Activated CD8-positive, alpha-beta T cell treated with anti-CD3 and anti-CD28 coated beads, Interleukin-2, amount 10 ng/mL, durations not matched to agents 7 days and 5 days (primary cell): ENCODE results near the gene HOXA7. TPM values are rescaled to one million over a fixed set of nuclear protein-coding genes. Genes with fewer than 3 reads are reported as not detected.

Experiments
- ATAC-seq: fragments of 150-1000 bp; cut with Tn5 transposase; one replicate; pipeline ENCODE4 v1.10.0; 2021; ENCODE audit warnings: moderate library complexity
- CTCF ChIA-PET: fragments of 350-600 bp; sonication (Branson Sonifier 250); formaldehyde crosslinking; loops from one replicate; lab custom pipeline; 2021; ENCODE audit warnings: antibody characterized with exemption; lab: Charles Lee
- POLR2A ChIA-PET: fragments of 350-600 bp; sonication (Branson Sonifier 250); formaldehyde crosslinking; loops from one replicate; lab custom pipeline; 2021; ENCODE audit warnings: antibody characterized with exemption; lab: Charles Lee
- DNase-seq: peaks from one replicate; pipeline ENCODE4 v3.0.0-alpha.2; 2020
- H3K27ac Mint-ChIP-seq: one replicate; pipeline ENCODE4 v1.8.0; 2021; ENCODE audit warnings: mild to moderate bottlenecking, mixed read lengths
- H3K27me3 Mint-ChIP-seq: one replicate; pipeline ENCODE4 v1.8.0; 2021; ENCODE audit warnings: low read depth, mixed read lengths
- H3K36me3 Mint-ChIP-seq: one replicate; pipeline ENCODE4 v1.8.0; 2021; ENCODE audit warnings: low read depth, mixed read lengths
- H3K4me1 Mint-ChIP-seq: one replicate; pipeline ENCODE4 v1.8.0; 2021; ENCODE audit warnings: low read depth, mixed read lengths
- H3K4me3 Mint-ChIP-seq: one replicate; pipeline ENCODE4 v1.8.0; 2021; ENCODE audit warnings: mild to moderate bottlenecking, mixed read lengths
- H3K9me3 Mint-ChIP-seq: one replicate; pipeline ENCODE4 v1.8.0; 2022; ENCODE audit warnings: mixed read lengths; ENCODE audit not compliant: insufficient read depth
- total RNA-seq, 2 experiments: library from RNA; stranded (reverse); gene quantifications; one replicate each; pipeline ENCODE4 v1.2.3, GENCODE V29; 2021

Gene HOXA7
- total RNA-seq, 2 experiments from 2014 or later = not detected

DNA sequence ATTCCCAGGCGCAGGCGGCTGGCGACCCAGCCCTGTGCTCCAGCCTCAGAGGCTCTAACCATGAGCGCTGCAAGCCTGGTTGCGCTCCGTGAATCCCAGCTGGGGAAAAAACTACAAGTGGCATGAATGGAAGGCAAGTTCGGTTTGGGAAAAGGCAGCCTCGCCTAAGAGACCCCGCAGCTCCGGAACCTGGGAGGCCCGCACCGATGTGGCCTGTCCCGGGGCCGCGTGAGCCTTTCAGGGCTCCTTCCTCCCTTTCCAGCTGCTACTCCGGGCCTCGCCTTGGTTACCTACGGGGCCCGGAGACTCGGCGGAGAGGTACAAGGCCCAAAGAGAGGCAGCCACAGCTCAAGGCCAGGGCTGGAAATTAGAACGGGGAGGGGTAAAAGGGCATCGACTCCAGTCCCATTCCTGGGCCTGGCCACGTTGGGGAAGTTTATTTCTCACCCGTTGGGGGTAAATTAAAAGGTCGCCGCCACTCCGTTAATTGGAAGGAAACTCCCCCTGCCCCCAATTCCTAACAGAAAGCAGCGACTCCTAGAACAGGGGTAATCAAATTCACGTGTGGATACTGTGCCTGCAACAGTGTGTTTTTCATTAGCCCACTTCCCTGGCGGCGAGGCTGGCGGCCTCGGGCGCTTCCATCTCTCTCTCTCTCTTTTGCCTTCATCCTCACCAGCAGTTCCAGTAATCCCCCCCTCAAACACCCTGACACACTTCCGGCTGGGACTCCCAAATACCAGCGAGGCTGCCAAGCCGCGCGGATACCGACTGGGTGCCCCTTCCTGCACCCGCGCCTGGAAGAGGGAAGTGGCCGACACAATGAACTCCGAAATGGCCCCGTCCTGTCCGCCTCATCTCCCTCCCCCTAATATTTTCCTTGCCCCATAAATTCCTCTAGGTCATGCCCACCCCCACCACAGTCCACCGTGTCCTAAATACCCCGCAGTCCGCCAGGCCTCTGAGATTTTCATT, 10.3 kb upstream of the HOXA7 start:
- Mint-ChIP-seq H3K4me1 (peaks cover 10% of the 10 kb centered on the region), H3K4me3 (peak overlapping the region; percentile 51), H3K27ac (peak overlapping the region; percentile 69), H3K27me3 (peaks cover 81% of the 10 kb centered on the region), H3K36me3 (peaks cover 9% of the 10 kb centered on the region), H3K9me3 (no peaks in the 10 kb centered on the region)
- ChIA-PET POLR2A (no interaction called here), CTCF (interaction anchor here (0.9 to 1.7 kb wide), 4 partner anchors 13 to 29 kb away, joined by 3 to 6 read pairs (median 3); no protein-coding TSS in a partner anchor)
- DNase-seq = no peak
- no peak for ATAC-seq

DNA sequence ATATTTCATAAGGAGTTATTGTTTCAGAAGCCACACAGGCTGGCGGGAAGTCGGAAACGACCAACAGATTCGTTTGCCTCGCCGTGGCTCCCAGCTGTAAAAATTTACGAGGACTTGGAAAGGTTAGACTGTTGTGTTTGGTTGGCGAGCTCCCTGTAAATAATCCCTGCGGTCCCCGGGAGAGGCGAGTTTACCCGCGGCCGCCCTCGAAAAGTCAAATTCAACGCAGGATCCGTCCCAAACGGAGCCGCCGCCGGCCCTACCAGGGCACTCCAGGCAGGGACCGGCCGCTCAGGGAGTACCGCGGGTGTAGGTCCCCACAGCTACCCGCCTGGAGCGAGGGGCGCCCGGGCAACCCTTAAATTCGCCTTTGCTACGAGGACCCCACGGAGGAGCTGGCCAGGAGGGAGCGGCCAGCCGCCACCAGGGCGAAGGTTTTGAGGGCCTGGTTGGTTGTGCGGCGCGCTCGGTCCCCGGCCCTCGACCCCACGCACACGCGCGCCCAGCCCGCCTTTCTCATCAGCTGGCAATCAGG, 9.6 kb upstream of the HOXA7 start:
- Mint-ChIP-seq H3K27ac (no peak overlapping the region), H3K4me1 (peaks cover 9% of the 10 kb centered on the region), H3K27me3 (peaks cover 75% of the 10 kb centered on the region), H3K36me3 (peaks cover 8% of the 10 kb centered on the region), H3K9me3 (no peaks in the 10 kb centered on the region), H3K4me3 (peak overlapping the region; percentile 51)
- POLR2A ChIA-PET = no interaction called here
- DNase-seq = no peak
- ATAC-seq = no peak
- CTCF ChIA-PET = interaction anchor here (0.9 to 1.1 kb wide), 3 partner anchors 14 to 30 kb away, joined by 3 read pairs; no protein-coding TSS in a partner anchor

DNA sequence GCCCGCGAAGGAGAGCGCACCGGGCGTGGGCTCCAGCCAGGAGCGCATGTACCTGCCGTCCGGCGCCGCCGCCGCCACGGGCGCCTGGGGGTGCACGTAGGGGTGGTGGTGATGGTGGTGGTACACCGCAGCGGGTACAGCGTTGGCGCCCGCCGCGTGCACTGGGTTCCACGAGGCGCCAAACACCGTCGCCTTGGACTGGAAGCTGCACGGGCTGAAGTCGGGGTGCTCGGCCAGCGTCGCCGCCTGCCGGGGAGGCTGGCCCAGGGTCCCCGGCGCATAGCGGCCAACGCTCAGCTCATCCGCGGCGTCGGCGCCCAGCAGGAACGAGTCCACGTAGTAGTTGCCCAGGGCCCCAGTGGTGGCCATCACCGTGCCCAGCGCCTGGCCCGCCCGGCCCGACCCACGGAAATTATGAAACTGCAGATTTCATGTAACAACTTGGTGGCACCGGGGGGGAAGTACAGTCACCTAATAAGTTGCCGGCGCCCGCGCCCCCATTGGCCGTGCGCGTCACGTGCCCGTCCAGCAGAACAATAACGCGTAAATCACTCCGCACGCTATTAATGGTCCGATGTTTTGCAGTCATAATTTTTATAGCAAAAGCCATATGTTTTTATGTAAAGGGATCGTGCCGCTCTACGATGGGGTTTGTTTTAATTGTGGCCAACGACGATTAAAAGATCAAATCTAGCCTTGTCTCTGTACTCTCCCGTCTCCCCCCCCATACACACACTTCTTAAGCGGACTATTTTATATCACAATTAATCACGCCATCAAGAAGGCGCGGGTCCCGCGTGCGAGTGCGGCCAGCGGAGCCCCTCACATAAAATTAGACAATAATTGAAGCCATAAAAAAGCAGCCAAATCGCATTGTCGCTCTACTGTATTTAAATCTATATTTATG, 8.9 kb upstream of the HOXA7 start, which contains the start of gene HOXA9:
HOXA9 (minus strand) TSS at position 449 of the 907 bp plus-strand sequence; CDS start at position 369, 80 bp downstream.
- Mint-ChIP-seq H3K36me3 (peaks cover 8% of the 10 kb centered on the region), H3K27ac (peak within 1 kb of the TSS; percentile 84), H3K27me3 (peaks cover 72% of the 10 kb centered on the region), H3K4me1 (peaks cover 11% of the 10 kb centered on the region), H3K9me3 (no peaks in the 10 kb centered on the region), H3K4me3 (peak within 1 kb of the TSS; percentile 51)
- ChIA-PET CTCF (interaction anchor here (0.9 to 1.1 kb wide), 2 partner anchors 15 to 31 kb away, joined by 3 read pairs; no protein-coding TSS in a partner anchor), POLR2A (no interaction called here)
- ATAC-seq (no peak), DNase-seq (no peak)

DNA sequence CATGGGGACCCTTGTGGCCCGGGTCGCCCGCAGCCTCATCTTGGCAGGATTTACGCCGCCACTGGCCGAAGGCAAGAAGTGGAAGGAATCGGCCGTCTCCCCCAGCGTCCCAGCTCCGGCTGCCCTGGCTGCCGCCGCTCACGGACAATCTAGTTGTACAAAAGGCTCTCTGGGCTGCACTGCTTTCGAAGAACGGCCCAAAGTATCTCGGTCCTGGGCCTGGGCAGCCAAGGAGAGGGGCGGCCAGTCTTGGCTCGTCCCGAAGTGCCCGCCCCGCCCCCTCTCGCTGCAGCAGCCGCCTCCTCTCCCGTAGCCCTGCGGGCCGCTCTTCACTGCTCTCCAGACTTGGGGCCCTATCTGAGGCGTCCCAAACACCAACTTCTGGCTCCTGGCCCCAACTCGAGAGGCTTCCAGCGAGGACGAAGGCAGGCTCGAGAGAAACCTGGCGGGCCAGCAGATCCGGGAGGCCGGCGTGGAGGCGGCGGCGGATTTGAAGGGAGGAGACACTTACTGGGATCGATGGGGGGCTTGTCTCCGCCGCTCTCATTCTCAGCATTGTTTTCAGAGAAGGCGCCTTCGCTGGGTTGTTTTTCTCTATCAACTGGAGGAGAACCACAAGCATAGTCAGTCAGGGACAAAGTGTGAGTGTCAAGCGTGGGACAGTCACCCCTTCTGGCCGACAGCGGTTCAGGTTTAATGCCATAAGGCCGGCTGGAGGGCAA, 8.1 kb upstream of the HOXA7 start:
- peaks cover 8% of the 10 kb centered on the region for H3K36me3 Mint-ChIP-seq
- CTCF ChIA-PET = interaction anchor here (4.7 kb wide), 1 partner anchor 483 kb away, joined by 85 read pairs; no protein-coding TSS in a partner anchor
- H3K27me3 Mint-ChIP-seq = peaks cover 74% of the 10 kb centered on the region
- peak overlapping the region; percentile 15 for H3K4me3 Mint-ChIP-seq
- ATAC-seq (no peak), DNase-seq (no peak)
- H3K4me1 Mint-ChIP-seq = peaks cover 13% of the 10 kb centered on the region
- peak overlapping the region; percentile 49 for H3K27ac Mint-ChIP-seq
- POLR2A ChIA-PET = no interaction called here
- no peaks in the 10 kb centered on the region for H3K9me3 Mint-ChIP-seq

DNA sequence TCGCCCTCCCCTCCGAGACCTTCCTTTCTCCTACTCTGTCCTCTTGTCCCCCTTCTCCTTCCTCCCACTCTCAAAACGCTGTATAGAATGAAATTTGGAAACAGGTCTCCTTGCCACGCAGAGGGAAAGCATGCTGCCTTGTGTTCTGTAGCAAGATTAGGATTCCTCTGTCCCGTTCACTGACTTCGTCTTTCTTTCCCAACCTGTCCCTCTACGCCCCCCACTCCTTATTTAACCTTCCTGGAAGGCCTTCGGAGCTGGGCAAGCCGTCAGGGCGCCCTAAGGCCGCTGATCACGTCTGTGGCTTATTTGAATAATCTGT, 7.5 kb upstream of the HOXA7 start:
- H3K27ac Mint-ChIP-seq = peak overlapping the region; percentile 39
- CTCF ChIA-PET = interaction anchor here (1.8 to 4.7 kb wide), 3 partner anchors 32 to 483 kb away, joined by 4 to 85 read pairs (median 9); no protein-coding TSS in a partner anchor
- H3K4me1 Mint-ChIP-seq = peaks cover 13% of the 10 kb centered on the region
- DNase-seq (no peak), ATAC-seq (no peak)
- POLR2A ChIA-PET = no interaction called here
- no peaks in the 10 kb centered on the region for H3K9me3 Mint-ChIP-seq
- no peak overlapping the region for H3K4me3 Mint-ChIP-seq
- H3K36me3 Mint-ChIP-seq = peaks cover 8% of the 10 kb centered on the region
- peaks cover 74% of the 10 kb centered on the region for H3K27me3 Mint-ChIP-seq

DNA sequence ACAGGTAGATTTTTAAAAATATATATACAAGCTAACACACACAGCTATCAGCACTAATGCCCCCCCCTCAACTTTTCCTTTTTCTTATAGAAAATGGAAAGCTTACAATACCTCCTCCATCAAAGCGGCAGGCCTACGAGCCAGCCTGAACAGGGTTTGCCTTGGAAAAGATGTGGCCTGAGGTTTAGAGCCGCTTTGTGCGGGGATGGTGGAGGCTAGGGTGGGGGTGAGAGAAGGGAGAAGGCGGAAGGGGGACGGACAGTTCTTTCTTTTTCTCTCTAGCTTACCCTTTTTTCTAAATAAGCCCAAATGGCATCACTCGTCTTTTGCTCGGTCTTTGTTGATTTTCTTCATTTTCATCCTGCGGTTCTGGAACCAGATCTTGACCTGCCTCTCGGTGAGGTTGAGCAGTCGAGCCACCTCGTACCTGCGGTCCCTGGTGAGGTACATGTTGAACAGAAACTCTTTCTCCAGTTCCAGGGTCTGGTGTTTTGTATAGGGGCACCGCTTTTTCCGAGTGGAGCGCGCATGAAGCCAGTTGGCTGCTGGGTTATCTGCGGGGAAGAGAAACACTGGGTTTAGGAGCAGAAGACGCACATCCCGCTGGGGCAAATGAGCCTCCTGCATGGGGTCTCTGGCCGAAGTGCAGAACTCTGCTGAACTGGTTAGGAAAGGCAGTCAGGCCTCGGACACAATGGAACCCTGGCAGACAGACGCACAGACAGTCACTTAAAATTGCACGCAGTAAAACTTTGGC, 7.0 kb upstream of the HOXA7 start:
- H3K27me3 Mint-ChIP-seq = peaks cover 74% of the 10 kb centered on the region
- POLR2A ChIA-PET = no interaction called here
- no peak for DNase-seq
- peaks cover 11% of the 10 kb centered on the region for H3K36me3 Mint-ChIP-seq
- H3K27ac Mint-ChIP-seq = peak overlapping the region; percentile 29
- H3K4me3 Mint-ChIP-seq = no peak overlapping the region
- ATAC-seq = no peak
- H3K4me1 Mint-ChIP-seq = peaks cover 8% of the 10 kb centered on the region
- no peaks in the 10 kb centered on the region for H3K9me3 Mint-ChIP-seq
- CTCF ChIA-PET = interaction anchor here (0.7 to 4.7 kb wide), 9 partner anchors 10 to 793 kb away, joined by 3 to 85 read pairs (median 5); partner anchors contain the start of gene HOXA13

DNA sequence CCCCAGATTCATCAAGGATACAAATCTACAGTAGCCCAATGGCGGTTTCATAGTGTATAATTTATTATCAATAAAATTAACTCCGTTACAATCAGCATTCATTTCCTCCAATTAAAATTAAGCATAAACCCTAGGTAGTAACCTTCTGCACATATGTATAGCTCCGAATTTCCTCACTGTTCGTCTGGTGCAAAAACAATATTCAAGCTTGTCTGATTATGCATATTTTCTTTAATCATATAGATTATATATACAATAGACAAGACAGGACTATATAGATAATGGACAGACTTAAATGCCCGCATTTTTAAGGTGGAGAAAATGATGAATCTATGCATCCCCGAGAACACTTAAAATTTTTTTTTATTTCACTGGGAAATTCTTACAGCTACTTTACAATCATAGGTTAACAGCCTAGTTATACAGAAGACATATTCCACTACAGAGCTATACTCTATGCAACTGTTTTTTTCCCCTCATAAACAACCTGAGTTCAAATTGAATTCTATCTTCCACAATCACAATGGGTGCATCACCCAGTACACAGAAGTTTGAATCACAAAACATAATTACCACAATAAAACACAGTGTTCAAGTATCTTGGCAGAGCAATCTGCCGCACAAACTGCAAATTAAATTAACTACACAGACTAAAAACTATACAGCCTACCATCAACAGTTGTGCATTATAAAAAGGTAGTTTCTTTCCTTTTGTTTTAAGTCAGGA, 6.2 kb upstream of the HOXA7 start:
- Mint-ChIP-seq H3K36me3 (peaks cover 13% of the 10 kb centered on the region), H3K4me1 (peaks cover 9% of the 10 kb centered on the region), H3K4me3 (no peak overlapping the region), H3K27me3 (peaks cover 75% of the 10 kb centered on the region), H3K9me3 (no peaks in the 10 kb centered on the region), H3K27ac (no peak overlapping the region)
- no peak for ATAC-seq
- ChIA-PET POLR2A (no interaction called here), CTCF (interaction anchor here (0.7 to 4.7 kb wide), 11 partner anchors 10 to 792 kb away, joined by 3 to 85 read pairs (median 5); partner anchors contain the start of genes HOXA13 and HOXA3)
- DNase-seq = no peak

DNA sequence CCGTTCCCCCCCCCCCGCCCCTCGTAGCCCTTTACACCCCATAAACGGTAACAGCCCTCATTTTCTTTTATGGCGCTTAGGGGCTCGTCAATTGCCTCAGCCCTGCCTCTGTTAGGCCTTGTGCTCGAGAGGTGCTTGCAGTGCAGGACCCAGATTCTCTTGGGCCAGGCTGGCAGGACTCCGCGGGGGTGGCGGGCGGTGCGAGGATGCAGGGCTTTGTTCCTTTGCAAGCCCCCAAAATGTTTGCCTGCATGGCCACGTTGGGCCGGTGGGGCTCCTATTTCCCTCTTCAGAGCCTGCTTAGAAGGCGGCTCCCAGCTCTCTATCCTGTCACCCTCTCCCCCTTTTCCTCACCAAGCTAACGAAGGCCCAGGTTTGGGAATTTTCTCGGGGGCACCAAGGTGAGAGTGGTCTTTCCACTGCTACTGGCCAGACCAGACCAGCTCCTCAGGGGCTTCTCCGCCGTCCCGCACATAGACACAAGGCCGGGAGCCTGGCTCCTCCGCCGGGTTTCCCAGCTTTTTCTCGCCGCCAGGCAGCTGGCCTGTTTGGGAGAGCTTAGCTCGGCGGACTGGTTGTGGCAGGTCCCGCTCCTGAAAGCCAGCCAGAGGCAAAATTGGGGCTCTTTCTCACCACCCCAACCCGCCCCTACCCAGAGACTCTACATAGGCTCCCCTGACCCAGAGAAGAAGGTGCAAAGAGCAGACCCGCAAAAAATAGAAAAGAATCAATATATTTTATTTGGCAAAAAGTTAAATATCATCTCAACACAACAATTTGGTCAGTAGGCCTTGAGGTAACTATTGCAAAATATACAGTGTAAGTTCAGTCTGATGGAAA, 5.5 kb upstream of the HOXA7 start:
- ATAC-seq (no peak), DNase-seq (no peak)
- CTCF ChIA-PET = interaction anchor here (1.1 to 4.7 kb wide), 14 partner anchors 10 to 792 kb away, joined by 3 to 85 read pairs (median 6); partner anchors contain the start of genes HOXA13 and HOXA3
- H3K9me3 Mint-ChIP-seq = no peaks in the 10 kb centered on the region
- H3K27me3 Mint-ChIP-seq = peaks cover 76% of the 10 kb centered on the region
- POLR2A ChIA-PET = interaction anchor here (0.7 kb wide), 1 partner anchor 11 kb away, joined by 4 read pairs; no protein-coding TSS in a partner anchor
- H3K36me3 Mint-ChIP-seq = peaks cover 11% of the 10 kb centered on the region
- peaks cover 11% of the 10 kb centered on the region for H3K4me1 Mint-ChIP-seq
- no peak overlapping the region for H3K27ac Mint-ChIP-seq
- H3K4me3 Mint-ChIP-seq = no peak overlapping the region

DNA sequence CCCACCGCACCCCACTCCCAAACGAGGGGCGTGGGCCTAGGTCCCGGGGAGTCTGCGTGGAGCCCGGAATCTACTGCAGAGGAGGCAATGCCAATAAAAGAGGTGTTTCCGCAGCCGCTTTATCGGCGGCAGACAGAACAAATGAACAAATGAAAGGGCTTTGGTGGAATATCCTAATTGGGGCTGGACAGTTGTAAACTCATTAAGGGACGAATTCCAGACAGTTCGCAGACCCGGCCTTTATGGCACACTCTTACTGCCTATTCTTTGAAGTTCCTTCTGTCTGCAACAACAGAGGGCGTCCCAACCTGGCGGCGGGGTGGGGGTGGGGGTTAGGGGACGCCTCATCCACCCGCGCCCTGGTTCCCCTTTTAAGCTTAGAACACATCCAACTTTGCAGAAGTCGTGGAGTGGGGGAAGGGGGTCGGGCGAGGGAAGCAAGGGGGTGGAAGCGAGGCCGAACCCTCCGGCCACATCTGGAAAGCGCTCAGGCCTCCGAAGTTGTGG, 4.8 kb upstream of the HOXA7 start:
- POLR2A ChIA-PET = interaction anchor here (0.7 kb wide), 1 partner anchor 12 kb away, joined by 4 read pairs; no protein-coding TSS in a partner anchor
- Mint-ChIP-seq H3K36me3 (peaks cover 10% of the 10 kb centered on the region), H3K27me3 (peaks cover 76% of the 10 kb centered on the region), H3K4me3 (peak overlapping the region; percentile 65), H3K9me3 (no peaks in the 10 kb centered on the region), H3K27ac (no peak overlapping the region), H3K4me1 (peaks cover 15% of the 10 kb centered on the region)
- CTCF ChIA-PET = interaction anchor here (0.7 to 4.7 kb wide), 25 partner anchors 9 to 791 kb away, joined by 3 to 85 read pairs (median 4); partner anchors contain the start of genes HOXA3 and HOXA5
- no peak for DNase-seq
- peak; percentile 5 for ATAC-seq
